GM19351 (cell line): ENCODE measurements around the gene RAB22A.
"Not testable (repeated sequence)": the region's sequence is repeated elsewhere in the genome, so short reads cannot be mapped to it uniquely, and the experiment has no call there.

Experiments used
- ATAC-seq: cut with Tn5 transposase; IDR thresholded peaks from one replicate; pipeline ENCODE4 v1.9.1; 2021; ENCODE audit warnings: mild to moderate bottlenecking, moderate library complexity; ENCODE audit not compliant: unreplicated experiment

RAB22A gene

DNA sequence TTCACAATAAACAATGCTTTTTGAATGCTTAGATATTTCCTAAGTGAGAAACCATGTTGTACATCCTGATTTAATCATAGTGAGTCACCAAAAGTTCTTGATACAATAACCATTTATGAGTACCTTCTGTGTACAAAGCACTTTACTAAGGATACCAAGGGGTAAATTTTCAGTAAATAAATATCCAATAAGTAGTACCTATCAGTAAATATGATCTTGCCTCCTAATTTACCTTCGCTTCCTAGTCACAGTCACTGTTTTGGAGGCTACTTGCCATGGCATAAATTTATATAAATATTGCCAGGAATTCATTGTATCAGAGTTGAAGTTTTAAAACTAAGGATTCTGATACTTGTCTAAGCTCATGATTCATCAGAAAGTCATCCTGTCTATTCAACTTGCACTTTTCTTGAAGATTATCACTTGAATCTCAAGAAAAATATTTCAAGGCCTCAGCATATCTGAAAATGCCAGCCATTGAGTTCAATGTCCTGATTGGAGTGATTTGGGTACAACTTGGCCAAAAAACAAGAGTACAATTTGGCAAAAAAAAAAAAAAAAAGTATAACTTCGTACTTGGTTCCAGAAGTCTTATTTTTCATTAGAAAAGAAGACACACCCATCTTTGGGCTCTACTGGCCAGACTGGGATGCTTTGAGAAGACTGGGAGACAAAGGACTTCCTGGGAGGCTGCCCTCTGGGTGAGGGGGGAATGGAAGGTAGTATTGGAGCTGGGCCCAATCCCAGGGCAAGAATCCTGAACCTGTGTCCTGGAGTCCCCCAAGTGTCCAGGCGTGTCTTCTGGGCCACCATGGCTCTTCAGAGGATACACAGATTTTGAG lies 32.8 kb downstream of the RAB22A start:
- no peak for ATAC-seq

DNA sequence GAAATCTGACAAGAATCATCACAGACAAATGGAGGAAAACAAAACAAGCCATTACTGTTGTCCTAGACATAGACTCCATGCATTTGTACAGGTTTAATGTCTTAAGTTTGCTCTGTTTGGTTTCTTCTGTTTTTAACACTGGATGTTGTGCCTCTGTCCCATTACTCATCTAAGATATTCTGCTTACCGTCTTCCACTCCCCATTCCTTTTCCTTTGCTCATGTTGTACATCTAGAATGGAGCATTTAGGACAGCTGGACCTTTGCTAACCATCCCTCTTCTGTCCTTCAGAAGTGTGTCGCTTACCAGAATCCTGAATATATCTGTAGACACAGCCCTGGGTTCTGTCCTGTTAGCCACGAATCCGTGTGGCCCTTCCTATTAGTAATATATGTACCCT lies 35.2 kb downstream of the RAB22A start:
- ATAC-seq, result no peak

DNA sequence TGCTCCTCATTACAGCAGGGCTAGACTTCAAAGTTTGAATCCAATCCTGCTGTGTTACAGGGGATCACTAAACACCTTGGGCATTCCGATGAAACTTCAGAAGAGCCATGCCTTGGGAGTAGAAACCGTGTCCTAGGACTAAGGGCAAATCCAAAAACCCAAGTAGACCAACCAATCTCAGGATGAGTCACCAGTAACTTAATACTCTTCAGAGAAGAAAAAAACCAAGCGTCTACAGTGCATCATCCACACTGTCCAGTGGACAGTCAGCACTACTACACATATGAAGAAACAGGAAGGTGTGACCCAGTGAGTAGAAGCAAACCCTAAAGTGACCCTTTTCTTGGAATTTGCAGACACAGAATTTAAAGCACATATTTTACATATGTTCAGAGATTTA lies 40.1 kb downstream of the RAB22A start:
- no peak for ATAC-seq

DNA sequence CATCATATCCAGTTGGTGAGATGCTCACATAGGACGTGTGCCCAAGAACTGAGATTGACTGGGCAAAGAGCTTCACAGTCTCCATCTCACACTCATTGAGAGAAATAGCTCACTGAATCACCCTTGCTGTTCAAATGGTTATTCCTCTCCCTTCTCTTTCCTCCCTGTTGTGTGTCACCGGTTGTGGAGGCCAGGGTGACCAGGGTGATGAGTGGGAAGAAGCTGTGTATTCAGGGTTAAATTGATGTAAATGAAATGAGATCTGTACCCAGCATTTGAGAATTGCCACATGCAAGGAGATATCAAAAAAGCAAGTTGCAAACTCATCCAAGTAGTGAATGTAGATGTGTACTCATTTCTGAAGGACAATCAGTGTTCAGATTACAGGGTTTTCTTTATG lies 43.0 kb downstream of the RAB22A start:
- no peak for ATAC-seq

DNA sequence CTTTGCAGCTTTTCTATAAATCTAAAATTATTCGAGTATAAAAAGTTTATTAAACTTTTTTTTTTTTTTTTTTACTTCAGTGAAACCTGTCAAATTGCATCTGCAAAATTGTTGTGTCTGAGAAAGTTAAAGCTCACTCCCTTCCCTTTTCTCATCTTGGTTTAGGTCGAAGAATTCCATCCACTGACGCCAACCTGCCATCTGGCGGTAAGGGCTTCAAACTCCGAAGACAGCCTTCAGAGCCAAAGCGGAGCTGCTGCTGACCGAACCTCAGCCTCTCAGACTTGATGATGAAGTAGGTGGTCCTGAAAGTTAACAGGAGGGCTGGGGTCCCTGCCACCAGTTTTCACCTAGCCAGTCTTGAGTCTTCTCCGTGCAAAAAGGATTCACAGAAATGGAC lies 49.9 kb downstream of the RAB22A start:
- ATAC-seq, result no peak

DNA sequence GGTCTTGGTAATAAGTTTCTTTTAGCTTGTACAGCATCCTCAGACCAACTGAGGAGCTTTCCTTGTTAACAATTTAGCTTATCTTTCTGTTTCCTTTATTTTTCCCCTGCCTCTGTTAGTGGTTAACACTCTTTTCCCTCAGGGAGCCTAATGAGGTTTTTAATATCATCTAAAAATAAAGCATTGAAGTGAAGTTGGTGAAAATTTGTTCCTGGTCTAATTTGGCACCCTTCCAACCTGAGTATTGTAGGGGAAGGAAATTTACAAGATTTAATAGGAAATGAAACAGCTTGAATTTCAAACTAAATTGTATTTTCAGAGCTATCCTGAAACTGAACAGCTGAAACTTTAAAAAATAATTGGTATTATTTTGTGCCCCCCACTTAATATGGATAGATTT lies 51.4 kb downstream of the RAB22A start:
- no peak for ATAC-seq

DNA sequence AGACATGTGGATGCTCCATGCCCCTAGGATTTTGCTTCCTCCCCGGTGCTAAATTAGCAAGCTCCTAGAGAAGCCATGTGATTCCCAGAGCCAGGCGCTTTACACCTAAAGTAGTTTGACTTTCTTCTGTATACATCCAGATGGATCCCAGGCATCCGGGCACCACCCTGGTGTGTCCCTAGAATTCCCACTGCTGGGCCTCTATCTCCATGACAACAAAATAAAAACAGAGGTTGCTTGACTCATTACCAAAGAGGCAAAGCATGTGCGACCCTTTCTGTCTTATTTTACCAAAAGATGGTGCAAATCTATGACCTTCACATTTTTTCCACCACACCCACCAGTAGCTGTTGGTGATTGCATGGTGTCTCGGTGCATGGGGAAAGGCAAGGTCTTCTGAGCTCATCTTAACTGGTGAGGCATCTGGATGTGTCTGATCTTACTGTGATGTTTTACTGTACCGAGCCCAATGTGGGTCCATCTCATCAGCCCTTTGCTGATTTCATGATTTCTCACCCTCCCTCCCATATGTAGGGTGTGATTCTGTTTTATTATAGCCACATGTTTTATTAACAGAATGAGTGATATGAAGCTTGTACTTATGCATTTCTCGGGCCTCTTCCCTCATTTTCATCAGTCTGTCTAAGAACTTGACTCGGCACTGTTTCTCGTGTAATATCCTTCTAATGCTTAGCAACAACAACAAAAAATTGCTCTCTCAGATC lies 52.1 kb downstream of the RAB22A start:
- ATAC-seq, result no peak

DNA sequence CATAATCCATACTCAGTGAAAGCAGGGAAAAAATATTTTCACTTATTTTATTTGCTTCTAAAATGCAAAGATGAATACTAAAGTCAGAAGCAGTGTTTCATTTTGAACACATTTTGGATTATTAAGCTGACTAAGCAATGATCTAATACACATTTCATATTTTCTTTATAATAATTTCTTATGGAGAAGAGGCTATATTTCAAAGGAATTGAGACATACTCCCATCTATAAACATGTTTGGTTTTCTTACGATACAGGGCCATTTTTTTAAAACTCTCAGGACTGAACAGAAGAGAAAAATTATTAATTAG lies 52.6 kb downstream of the RAB22A start:
- no peak for ATAC-seq

DNA sequence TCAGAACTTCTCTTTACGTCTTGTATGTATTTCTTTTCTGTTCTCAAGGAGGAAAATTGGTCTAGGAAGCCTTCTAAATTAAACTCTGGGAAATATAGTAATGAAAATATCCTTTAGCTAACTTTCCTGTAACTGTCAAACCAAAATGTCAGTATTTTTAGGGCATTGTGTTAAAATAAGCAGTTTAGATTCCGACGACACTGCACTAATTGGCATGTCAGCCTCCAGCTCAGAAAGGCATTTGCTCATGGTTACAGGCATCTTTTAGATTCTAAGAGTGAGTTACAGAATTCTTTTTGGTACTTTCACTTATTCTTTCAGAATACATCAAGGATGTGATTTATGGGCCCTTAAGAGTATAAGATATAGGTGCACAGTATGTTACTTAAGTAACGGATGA lies 53.5 kb downstream of the RAB22A start:
- ATAC-seq, result no peak

DNA sequence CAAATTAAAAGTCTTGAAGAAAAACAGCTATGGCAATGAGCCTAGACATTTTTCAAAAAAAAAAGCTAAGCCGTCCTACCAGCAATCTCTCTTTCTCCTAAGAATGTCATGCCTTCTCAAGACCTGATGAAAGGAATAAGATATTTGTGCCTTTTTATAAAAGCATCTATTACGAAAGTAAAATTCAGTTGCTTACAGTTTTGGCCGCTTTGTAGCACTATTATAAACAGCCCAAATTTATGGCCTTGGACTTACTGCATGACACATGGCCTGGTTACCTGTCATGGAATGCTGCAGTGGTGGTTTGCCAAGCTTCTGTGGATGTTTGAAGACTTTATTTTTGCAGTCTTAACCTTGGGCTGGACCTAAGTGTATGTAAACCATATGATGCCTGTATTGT lies 57.4 kb downstream of the RAB22A start:
- no peak for ATAC-seq

DNA sequence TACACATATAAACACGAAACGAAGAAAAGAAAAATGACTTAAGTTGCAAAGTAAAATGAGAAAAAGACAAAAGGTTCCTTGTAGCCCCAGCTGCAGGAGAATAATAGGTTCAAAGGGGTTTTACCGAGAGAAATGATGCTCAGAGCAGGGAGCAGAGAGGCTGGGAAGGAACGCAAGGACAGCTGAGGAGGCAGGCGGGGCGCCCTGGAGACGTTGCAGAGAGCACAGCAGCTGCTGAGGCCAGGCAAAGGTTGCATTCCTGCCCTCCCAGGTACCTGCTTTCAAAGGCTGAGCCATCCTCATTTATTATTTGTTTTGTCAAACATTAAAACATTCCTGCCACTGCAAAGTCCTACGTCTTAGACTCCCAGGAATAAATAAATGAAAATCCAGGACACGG lies 63.3 kb downstream of the RAB22A start:
- ATAC-seq, result no peak

DNA sequence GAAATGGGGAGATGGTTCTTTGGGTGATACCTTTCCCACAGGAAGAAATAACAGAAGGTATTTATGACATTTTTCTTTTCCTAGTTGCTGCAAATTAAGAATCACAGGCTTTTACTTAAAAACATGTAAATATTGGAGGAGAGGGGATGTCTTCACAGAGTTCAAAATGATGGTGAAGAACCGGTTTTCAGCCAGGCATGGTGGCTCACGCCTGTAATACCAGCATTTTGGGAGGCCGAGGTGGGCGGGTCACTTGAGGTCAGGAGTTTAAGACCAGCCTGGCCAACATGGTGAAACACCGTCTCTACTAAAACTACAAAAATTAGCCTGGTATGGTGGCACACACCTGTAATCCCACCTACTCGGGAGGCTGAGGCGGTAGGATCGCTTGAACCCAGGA lies 63.8 kb downstream of the RAB22A start:
- not testable (repeated sequence) for ATAC-seq

DNA sequence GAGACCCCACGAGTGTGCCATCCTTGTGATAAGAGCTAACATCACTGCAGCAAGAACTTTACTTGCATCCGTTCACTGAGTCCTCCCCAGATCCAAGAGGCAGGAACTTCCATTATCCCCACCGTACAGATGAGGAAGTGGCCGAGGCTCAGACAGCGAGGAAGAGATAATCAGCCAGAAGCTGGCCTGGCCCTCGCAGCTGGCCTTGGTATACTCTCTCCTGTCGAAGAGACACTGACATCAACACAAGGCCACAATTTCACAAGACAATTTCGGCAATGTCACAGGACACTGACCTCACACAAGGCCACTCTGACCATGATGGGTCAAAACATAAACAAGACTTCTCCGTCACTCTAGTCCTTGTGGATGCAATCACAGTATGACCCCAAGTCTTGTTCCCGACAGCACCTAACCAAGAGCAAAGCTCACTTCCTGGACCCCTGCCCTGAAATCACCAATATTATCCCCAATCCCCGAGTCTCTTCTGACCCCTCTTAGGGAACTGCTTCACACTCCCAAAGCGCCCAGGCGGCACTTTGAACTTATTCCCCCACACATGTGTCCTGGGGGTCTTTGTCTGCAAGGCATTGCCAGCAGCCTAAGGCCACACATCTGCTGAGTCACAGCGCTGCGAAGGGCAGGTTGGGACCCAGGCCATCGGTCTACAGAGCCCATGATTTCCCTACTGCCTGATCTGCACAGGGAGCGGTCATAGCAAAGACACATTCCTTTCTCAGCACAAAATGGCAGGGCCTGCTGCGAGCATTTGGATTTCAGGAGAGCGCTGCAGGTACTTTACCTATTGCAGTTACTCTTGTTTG lies 64.7 kb downstream of the RAB22A start:
- ATAC-seq, result no peak

DNA sequence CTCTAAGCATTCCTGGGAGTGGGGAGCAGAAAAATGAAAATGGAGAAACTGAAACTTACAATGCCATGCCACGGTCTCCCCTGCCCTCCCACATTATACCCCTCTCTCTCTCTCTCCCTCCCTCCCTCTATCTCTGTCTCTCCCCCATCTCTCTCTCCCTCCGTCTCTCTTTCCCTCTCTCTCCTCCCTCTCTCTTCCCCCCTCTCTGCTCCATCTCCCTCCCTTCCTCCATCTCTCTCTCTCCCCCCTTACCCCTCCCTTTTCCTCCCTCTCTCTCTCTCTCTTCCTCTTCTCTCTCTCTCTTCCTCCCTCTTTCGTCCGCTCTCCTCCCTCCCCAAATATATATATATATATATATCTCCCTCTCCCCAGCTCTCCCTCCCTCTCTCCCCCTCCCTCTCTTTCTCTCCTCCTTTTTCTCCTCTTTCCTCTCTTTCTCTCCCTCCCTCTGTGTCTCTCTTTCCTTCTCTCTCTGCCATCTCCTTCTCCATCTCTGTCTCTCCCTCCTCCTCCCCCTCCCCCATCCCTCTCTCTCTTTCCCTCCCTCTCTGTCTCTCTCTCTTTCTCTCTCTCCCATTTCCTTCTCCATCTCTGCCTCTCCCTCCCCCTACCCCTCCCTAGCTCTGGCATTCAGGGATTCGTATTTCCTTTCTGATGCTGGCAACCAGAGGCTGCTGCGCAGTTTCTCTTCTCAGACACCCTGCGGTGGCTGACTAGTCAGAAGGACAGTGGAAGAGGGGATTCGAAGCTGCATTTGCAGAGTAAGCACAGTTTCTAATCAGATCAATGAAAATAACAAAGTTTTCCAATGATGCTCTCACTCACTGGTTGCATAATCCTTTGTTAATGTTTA lies 65.6 kb downstream of the RAB22A start:
- no peak for ATAC-seq

DNA sequence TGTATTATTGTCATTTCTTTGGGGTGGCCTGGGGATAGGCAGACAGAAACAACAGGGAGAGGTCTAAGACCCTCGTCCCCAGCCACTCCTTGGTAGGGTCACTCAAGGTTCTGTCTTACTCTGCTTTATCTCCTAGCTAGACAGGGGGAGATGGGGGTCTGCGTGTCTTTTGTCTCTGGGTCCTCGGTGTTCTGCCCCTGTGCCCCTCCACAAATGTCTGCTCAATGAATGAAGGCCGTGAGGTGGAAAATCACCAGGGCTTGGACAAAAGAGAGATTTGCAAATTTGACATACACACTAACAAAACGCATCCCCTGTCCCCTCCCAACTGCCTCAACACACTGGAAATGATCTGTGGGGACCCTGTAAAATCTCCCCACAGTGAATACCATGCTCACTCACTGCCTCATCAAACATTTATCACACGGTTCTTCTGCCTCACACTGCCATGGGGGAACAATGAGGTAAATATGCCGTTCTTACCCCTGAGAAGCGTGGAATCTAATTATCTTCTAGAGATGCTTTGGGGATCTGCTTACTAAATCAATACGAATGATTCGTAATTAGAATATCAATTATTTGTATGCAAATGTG lies 66.3 kb downstream of the RAB22A start:
- ATAC-seq, result no peak

DNA sequence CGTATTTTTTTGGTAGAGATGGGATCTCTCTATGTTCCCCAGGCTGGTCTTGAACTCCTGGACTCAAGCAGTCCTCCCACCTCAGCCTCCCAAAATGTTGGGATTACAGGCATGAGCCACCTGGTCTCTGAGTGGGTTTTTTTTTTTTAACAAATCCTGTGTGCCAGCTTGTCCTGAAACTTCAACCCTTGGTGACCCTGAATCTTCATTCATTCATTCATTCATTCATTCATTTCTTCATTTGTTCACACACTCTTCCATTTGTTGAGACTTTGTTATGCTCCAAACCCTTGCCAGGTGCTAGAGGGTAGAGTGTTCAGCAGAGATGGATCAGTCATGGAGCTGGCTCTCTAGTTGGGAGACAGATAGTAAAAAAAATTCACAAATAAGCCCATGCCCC lies 67.5 kb downstream of the RAB22A start:
- no peak for ATAC-seq

DNA sequence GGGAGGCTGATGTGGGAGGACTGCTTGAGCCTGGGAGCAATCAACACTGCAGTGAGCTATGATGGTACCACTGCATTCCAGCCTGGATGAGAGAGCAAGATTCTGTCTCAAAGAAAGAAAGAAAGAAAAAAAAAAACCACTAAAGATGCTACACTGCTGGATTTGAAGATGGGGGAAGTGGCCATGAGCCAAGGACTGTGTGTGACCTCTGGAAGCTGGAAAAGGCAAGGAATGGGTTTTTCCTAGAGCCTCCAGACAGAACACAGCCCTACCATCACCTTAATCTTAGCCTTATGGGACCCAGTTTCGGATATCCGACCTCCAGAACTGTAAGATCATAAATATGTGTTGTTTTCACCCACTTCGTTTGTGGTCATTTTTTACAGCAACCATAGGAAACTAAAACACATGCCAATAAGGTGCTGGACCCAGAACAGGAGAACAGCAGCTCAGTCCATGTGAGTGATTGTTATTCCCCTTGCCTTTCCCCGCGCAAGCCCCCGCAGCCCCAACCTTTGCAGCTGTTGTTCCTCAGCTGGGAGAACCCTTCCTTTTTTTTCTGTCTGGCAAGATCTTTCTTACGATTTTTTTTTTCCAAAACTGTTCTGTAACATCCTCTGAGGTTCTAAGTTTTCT lies 68.4 kb downstream of the RAB22A start:
- ATAC-seq, result no peak

DNA sequence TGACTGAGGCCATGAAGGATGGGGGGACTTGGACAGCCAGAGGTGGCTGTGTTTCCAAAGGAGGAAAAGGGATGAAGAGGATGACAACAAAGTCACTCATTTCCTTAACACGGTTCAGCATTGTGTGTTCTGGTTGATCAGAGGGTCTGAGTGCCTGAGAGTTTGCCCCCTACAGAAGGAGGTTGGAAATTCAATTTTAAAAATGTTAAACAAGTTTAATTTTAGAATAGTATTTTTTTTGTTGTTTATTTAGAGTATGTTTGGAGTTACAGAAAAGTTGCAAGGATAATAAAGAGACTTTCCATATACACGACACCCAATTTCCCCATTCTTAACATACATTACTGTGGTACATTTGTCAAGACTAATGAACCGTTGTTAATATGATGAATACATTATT lies 69.2 kb downstream of the RAB22A start:
- no peak for ATAC-seq

DNA sequence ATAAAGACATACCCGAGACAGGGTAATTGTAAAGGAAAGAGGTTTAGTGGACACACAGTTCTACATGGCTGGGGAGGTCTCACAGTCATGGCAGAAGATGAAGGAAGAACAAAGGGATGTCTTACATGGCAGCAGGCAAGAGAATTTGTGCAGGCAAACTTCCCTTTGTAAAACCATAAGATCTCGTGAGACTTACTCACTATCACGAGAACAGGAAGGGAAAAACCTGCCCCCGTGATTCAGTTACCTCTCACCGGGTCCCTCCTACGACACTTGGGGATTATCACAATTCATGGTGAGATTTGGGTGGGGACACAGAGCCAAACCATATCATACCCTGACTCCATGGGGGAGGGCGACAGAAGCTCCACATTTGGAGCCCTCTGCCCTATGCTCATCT lies 72.1 kb downstream of the RAB22A start:
- no peak for ATAC-seq

DNA sequence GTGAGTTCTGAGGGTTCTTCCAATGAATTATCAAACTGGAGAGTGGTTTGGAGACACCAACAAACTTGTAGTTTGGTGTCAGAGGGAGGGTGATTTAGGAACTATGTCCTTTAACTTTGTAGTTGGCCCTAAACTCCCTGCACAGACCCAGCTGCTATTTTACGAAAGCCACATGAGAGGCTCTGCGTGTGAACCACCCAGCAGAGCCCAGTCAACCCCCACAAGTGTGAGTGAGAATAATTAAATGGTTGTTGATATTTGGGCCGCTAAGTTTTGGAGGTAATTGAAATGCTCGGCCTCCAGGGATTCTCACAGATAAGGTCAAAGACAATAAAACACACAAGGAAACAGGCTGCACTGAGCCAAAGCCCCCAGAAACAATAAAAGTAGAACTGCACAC lies 72.6 kb downstream of the RAB22A start:
- no peak for ATAC-seq
